ENCODE data around the gene SGO2. TPM values are rescaled to one million over a fixed set of nuclear protein-coding genes. Genes with fewer than 3 reads are reported as not detected.
"Not testable (repeated sequence)": the region's sequence is repeated elsewhere in the genome, so short reads cannot be mapped to it uniquely, and the experiment has no call there.

Gene SGO2
- total RNA-seq, 4 donors from 2014 or later = 1.6 to 5.2 (median 3.2) TPM

DNA sequence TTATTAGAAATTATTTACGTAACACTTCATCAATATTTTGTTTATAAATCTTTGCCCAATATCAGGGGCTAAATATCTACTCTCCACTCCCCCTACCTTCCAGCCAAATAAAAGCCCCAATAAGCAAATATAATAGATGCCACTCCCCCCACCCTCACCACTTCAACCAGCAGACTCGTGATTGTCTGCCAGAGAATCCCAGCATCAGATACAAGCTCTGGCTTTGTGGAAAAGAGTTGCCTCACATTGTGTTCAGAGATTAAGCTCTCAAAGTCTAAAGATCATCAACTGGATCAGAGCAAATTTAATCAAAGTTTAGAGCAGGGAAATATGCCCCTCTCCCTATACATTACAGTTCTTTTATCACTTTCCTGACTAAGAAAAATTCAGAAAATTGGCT, 99.3 kb downstream of the SGO2 start:
- no peak overlapping the region for H3K4me3 ChIP-seq (replicated peaks in 1 of 3)
- no peak for DNase-seq
- H3K27ac ChIP-seq = no peak overlapping the region
- H3K9me3 ChIP-seq = no peaks in the 10 kb centered on the region
- H3K4me1 ChIP-seq = no peaks in the 10 kb centered on the region
- H3K27me3 ChIP-seq = no peaks in the 10 kb centered on the region
- WGBS, 2 donors = 70 to 73% methylated on average over 2 of the region's 2 CpGs
- TF ChIP-seq CTCF (IDR thresholded peaks at IDR 0.05) (no peak), POLR2A (IDR thresholded peaks at IDR 0.05) (no peak)
- intact Hi-C loops (cut with DNase I) = no loop called here
- H3K36me3 ChIP-seq = no peaks in the 10 kb centered on the region

DNA sequence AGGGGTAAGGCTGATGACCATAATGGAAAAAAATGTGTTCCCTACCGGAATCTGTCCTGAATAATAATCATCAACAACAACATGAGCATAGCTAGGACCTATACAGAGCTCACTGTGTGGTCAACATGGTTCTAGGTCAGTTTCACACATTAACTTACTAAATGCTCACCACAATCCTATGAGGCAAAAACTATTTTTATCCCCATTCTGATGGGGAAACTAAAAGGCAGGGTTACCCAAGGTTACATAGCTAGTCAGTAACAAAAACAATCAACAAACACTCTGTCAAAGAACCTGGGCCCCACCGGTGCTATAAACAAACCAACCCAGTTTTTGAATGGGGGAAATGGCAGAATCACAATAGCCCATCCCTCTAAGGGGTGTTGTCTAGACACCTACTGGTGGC, 100.0 kb downstream of the SGO2 start:
- Histone ChIP-seq H3K36me3 (no peaks in the 10 kb centered on the region), H3K4me1 (no peaks in the 10 kb centered on the region), H3K27me3 (no peaks in the 10 kb centered on the region), H3K4me3 (replicated peaks in 1 of 3) (no peak overlapping the region), H3K9me3 (no peaks in the 10 kb centered on the region), H3K27ac (no peak overlapping the region)
- DNase-seq = no peak
- WGBS, 2 donors = 74 to 75% methylated on average over 2 of the region's 2 CpGs
- intact Hi-C loops (cut with DNase I) = no loop called here
- no peak for TF ChIP-seq CTCF (IDR thresholded peaks at IDR 0.05)
- no peak for TF ChIP-seq POLR2A (IDR thresholded peaks at IDR 0.05)

- Histone ChIP-seq H3K9me3 (no peaks in the 10 kb centered on the region), H3K4me3 (replicated peaks in 1 of 3) (no peak overlapping the region), H3K27me3 (no peaks in the 10 kb centered on the region), H3K4me1 (no peaks in the 10 kb centered on the region), H3K36me3 (no peaks in the 10 kb centered on the region), H3K27ac (no peak overlapping the region)
- no peak for DNase-seq
- intact Hi-C loops (cut with DNase I) = no loop called here
- WGBS, 2 donors = 49 to 63% methylated on average over 4 of the region's 4 CpGs
- no peak for TF ChIP-seq CTCF (IDR thresholded peaks at IDR 0.05)
- TF ChIP-seq POLR2A (IDR thresholded peaks at IDR 0.05) = no peak
These were observed 101.2 kb downstream of the SGO2 start for GRCh38 chr2:200627110-200627770.

- DNase-seq; H3K36me3 ChIP-seq; H3K9me3 ChIP-seq; H3K27me3 ChIP-seq; H3K4me1 ChIP-seq; H3K4me3 ChIP-seq (replicated peaks in 1 of 3); intact Hi-C loops (cut with DNase I); H3K27ac ChIP-seq: not testable (repeated sequence)
- WGBS, 2 donors = 71 to 80% methylated on average over 4 of the region's 4 CpGs
These were observed 102.5 kb downstream of the SGO2 start for GRCh38 chr2:200628461-200628860.

GRCh38 chr2:200631287-200631686, 105.3 kb downstream of the SGO2 start:
- Histone ChIP-seq H3K4me1 (no peaks in the 10 kb centered on the region), H3K27me3 (no peaks in the 10 kb centered on the region), H3K27ac (no peak overlapping the region), H3K36me3 (no peaks in the 10 kb centered on the region), H3K4me3 (replicated peaks in 1 of 3) (no peak overlapping the region), H3K9me3 (no peaks in the 10 kb centered on the region)
- intact Hi-C loops (cut with DNase I) = no loop called here
- 77 to 87% methylated on average over 1 of the region's 1 CpG for WGBS, 2 donors
- DNase-seq = no peak
- TF ChIP-seq CTCF (IDR thresholded peaks at IDR 0.05) (no peak), POLR2A (IDR thresholded peaks at IDR 0.05) (no peak)

Other genes starting within 250 kb of the SGO2 start
- 100 to 1,000 TPM in 1 of 4 donors, 10 to 100 TPM in 3; 41.7 to 101 (median 73.3) TPM for gene SPATS2L, start 219.5 kb upstream of the SGO2 start, total RNA-seq
- gene KCTD18, start 16.1 kb upstream of the SGO2 start, total RNA-seq = 100 to 1,000 TPM in 1 of 4 donors, 10 to 100 TPM in 3; 30.5 to 122 (median 60.4) TPM
- gene AOX1, start 59.8 kb downstream of the SGO2 start, total RNA-seq = 100 to 1,000 TPM in 1 of 4 donors, 10 to 100 TPM in 3; 47.2 to 144 (median 69.8) TPM